WI38 (cell line): Measurements from ENCODE around the gene PHLDB3.
"Not testable (repeated sequence)": the region's sequence is repeated elsewhere in the genome, so short reads cannot be mapped to it uniquely, and the experiment has no call there.

Experiments used
- H3K4me3 ChIP-seq: 2 replicates; pipeline ENCODE4 v1.5.1; 2011; ENCODE audit warnings: low read depth, mild to moderate bottlenecking, control low read depth, low read length
- CTCF ChIP-seq: IDR thresholded peaks from 2 replicates; pipeline ENCODE4 v1.5.1; 2012; ENCODE audit warnings: low read depth, mild to moderate bottlenecking, control low read depth, low read length

Gene PHLDB3

GRCh38 chr19:43439709-43440063, 64.9 kb downstream of the PHLDB3 start:
- no peak overlapping the region for H3K4me3 ChIP-seq
- TF ChIP-seq CTCF = no peak

- no peak overlapping the region for H3K4me3 ChIP-seq
- TF ChIP-seq CTCF = no peak
Observed at GRCh38 chr19:43439032-43439708, 65.4 kb downstream of the PHLDB3 start.

GRCh38 chr19:43438291-43439031, 66.1 kb downstream of the PHLDB3 start:
- H3K4me3 ChIP-seq = no peak overlapping the region
- no peak for TF ChIP-seq CTCF

GRCh38 chr19:43437712-43438111, 66.8 kb downstream of the PHLDB3 start:
- H3K4me3 ChIP-seq = no peak overlapping the region
- no peak for TF ChIP-seq CTCF

- not testable (repeated sequence) for H3K4me3 ChIP-seq
Observed at GRCh38 chr19:43437284-43437683, 67.3 kb downstream of the PHLDB3 start.

- TF ChIP-seq CTCF = no peak
- no peak overlapping the region for H3K4me3 ChIP-seq
Observed at GRCh38 chr19:43435775-43436174, 68.8 kb downstream of the PHLDB3 start.

GRCh38 chr19:43433689-43434088, 70.9 kb downstream of the PHLDB3 start:
- H3K4me3 ChIP-seq = no peak overlapping the region
- TF ChIP-seq CTCF = no peak

- TF ChIP-seq CTCF = no peak
- no peak overlapping the region for H3K4me3 ChIP-seq
Observed at GRCh38 chr19:43433358-43433673, 71.2 kb downstream of the PHLDB3 start.
